HG03457 (cell line): ENCODE results near the gene RAB23.
"Not testable (repeated sequence)": the region's sequence is repeated elsewhere in the genome, so short reads cannot be mapped to it uniquely, and the experiment has no call there.

Experiments
- ATAC-seq: cut with Tn5 transposase; IDR thresholded peaks from one replicate; pipeline ENCODE4 v1.9.1; 2021; ENCODE audit warnings: moderate number of reproducible peaks; ENCODE audit not compliant: unreplicated experiment

The RAB23 gene

GRCh38 chr6:57243526-57243925 is 21.4 kb upstream of the RAB23 start:
- not testable (repeated sequence) for ATAC-seq

DNA sequence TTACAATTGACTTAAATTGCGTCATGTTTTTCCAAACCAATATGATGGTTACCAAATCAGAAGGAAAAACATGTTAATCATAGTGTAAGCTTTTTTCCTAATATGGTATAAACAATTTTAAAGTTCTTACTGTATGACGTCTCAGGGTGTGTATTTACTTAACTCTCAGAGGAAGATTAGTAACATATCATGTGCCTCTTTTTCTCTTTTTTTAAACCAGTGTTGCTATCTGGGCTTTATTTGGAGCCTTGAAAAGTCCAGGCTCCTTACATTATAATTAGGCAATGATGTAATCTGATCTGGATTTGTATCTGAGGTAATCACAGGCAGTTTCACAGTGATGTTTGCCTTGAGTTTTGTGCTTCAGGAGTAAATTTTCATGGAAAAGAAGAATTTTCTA is 20.4 kb upstream of the RAB23 start:
- no peak for ATAC-seq

GRCh38 chr6:57226221-57226620 is 4.1 kb upstream of the RAB23 start:
- ATAC-seq = no peak

DNA sequence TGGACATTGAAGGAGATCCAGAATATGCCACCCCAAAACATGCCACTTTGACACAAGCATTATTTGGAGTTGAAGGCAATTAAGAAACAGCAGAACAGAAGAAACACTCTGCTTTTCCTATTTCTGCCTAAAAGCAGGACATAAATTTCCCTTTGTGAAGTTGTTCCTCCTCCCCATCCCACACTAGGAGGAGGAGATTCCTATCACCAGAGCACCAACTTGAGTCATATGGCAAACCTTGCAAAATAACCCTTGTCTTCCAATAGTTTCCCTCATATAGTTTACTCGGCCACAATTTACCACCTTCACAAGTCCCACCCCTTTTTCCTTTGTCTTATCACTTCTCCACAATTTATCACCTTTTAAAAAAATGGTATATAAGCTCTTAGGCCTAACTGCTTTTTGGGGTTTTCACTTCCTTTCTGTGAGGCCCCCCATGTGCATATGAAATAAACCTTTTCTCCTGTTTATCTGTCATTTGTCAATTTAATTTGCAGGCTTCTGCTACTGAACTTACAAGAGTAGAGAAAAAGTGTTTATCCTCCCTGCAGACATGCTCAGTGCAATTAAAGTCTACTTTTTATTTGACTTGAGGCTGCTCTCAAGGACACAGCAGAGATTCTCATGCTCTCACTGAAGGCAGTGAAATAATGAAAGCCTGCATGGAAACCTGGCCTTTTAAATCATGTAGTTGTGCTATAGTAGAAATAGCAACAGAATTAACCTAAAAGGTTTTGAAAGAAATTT is 2.8 kb upstream of the RAB23 start:
- ATAC-seq = no peak

DNA sequence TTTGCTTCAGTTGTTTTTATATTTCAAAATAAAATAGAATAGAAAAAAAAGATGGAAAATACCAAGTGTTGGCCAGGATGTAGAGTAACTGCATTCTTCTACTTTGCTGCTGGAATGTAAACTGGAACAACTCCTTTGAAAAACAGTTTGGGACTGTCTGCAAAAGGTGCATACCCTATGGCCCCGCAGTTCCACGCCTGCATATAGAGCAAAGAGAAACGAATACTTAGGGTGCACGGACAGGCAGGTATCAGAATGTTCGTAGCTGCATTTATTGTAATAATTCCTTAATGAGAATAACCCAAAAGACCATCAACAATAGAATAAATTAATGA is 603 bp upstream of the RAB23 start:
- ATAC-seq = no peak

- ATAC-seq = peak; percentile 49
Measured at GRCh38 chr6:57221191-57221935, 744 bp downstream of the RAB23 start.

DNA sequence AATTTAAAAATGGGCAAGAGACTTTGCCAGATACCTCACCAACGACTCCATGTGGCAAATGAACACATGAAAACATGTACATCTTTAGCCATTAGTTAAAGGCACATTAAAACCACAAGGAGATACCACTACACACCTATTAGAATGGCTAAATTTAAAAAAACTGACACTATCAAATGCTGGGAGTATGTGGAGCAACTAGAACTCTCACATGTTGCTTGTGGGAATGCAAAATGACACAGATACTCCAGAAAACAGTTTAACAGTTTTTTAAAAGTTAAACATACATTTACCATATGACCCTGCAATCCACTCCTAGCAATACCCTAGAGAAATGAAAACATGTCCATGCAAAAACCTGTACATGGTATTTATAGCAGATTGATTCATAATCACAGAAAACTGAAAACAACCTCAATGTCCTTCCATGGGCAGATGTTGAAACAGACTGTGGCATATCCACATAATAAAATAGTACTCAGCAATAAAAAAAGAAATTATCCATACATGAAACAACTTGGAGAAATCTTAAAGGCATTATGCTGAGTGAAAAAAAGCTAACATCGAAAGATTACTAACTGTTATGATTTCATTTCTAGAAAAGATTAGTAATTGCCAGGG is 1.9 kb downstream of the RAB23 start:
- no peak for ATAC-seq

DNA sequence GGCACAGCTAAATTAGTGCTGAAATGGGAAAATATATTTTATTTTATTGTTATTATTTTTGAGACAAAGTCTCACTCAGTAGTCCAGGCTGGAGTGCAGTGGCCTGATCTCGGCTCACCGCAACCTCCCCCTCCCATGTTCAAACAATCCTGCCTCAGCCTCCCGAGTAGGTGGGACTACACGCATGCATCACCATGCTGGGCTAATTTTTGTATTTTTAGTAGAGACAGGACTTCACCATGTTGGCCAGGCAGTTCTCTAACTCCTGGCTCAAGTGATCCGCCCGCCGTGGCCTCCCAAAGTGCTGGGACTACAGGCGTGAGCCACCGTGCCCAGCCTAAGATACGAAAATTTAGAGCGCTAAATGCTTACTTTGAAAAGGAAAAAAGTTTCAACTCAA is 4.8 kb downstream of the RAB23 start:
- ATAC-seq = no peak

DNA sequence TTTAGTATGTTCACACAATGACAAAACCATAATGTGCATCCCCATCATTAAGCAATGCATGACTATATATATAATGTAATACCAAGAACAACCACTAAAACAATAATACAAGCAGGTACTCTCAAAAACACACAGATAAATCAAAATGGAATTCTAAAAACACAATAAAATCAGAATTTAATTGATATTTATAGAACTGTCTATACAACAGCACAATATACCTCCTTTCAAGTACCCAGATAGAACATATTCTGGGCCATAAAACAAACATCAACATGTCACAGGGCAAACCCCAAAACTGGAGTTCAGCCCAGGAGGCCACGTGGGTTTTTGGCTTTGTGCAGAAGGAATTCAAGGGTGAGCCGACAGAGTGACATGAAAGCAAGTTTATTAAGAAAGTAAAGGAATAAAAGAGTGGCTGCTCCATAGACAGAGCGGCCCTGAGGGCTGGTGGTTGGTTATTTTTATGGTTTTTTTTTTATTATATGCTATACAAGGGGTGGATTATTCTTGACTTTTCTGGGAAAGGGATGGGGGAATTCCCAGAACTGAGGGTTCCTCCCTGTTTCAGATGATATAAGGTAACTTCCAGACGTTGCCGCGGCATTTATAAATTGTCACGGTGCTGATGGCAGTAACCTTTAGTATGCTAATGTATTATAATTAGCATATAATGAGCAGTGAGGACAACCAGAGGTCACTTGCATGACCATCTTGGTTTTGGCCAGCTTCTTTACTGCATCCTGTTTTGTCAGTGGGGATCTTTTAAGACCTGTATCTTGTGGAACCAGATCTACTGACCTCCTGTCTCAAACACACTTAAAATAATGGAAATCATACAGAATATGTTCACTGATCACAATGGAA is 5.6 kb downstream of the RAB23 start:
- ATAC-seq = no peak

- no peak for ATAC-seq
Measured at GRCh38 chr6:57215260-57215659, 6.8 kb downstream of the RAB23 start.

DNA sequence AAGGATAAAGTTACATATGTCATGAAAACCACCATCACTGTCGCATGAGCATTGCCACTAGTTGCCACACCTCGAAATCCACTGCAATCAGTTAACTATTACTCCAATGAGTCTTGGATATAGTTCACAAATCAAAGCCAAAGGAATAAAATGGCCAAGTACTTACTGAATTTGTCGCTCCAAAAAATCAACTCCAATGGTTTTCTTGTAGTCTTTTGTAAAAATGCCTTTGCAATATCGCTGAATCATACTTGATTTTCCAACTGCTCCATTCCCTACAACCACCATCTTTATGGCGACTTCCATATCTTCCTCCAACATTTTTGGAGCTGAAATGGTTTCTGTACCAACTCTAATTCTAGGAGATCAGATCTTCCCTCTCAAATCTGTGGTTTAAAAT is 12.0 kb downstream of the RAB23 start:
- no peak for ATAC-seq

GRCh38 chr6:57209030-57209429 is 13.1 kb downstream of the RAB23 start:
- ATAC-seq = no peak

- ATAC-seq = no peak
Measured at GRCh38 chr6:57207872-57208271, 14.2 kb downstream of the RAB23 start.

DNA sequence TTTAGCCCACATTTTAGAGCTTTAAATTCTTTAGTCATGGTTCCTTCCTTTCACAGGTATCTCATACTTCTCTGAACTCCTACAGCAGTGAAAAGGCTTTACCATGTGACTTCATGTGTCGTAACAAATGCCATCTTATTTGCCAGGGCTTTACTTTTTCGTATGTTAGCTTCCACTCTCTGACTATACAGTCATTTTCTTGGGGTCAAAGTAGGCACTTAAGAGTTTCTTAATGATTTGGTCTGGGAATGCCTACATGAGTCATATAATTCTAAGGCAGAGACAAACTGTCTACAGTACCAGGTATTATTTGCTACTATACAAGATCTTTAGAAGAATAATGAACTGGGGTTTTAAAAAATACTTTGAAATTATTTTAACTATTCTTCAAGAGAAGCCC is 15.0 kb downstream of the RAB23 start:
- no peak for ATAC-seq

DNA sequence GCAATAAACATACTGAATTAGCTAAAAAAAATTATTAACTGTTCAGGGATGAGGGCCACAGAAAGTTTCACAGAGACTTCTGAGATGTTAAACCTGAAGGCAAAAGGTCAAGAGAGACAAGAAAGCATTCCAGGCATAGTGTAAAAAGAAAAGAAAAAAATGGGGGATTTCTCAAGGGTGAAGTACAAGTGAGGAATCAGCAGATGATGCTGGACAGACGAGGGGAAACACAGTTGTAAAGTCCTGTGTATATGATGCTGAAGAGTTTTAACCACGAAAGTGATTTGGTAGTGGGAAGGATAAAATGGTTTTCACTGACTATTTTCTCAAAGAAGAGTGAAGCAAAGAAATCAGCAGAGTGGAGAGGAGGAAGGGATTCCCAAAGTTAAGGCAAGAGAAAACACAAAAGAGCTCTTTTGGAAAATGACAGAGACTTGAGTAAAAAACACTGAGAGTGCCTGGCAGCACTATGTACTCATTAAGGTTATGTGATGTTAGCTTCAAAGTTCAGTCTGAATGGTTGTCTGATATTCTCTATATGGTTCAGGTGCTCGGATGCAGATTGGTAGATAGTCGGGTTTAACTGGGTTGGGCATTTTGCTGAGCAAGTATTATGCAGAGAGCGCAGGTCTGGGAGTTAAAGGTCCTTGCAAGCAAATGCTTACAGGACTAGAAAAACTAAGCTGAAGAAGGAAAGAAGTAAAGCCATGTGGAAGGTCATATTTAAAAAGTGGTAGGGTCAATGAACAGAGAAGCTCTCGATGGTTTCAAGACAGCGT is 16.4 kb downstream of the RAB23 start:
- no peak for ATAC-seq

GRCh38 chr6:57201718-57202117 is 20.4 kb downstream of the RAB23 start:
- no peak for ATAC-seq

GRCh38 chr6:57198926-57199636 is 23.0 kb downstream of the RAB23 start:
- no peak for ATAC-seq

- no peak for ATAC-seq
Measured at GRCh38 chr6:57195457-57195856, 26.6 kb downstream of the RAB23 start.

DNA sequence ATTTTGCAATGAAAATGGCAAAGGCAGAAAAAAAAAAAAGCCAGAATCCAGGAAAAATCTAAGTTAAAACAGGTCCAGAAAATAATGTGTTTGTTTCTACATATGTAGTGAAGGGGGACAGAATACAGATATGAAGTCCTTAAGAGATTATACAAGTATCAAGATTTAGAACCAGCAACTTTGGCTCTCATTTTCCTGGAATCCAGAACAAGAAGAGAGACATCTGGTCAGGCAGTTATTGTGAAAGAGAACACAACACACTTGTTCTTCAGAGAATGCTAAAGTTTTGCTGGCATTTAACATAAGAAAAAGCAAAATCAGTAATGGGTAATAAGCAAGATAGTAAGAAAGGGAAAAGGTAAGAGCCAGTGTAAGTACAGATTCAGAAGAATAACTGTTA is 28.9 kb downstream of the RAB23 start:
- ATAC-seq = no peak

- no peak for ATAC-seq
Measured at GRCh38 chr6:57190140-57190539, 32.0 kb downstream of the RAB23 start.
